Omental fat pad (tissue), 4 donors: ENCODE data around the gene TOGARAM1. TPM values are rescaled to one million over a fixed set of nuclear protein-coding genes. Genes with fewer than 3 reads are reported as not detected.

Source experiments
- ATAC-seq: fragments of 150-250 bp; one replicate; pipeline ENCODE4 v1.9.1; 2016; ENCODE audit warnings: mild to moderate bottlenecking, moderate library complexity; ENCODE audit not compliant: low FRiP score
- DNase-seq: peaks from one replicate; pipeline ENCODE4 v3.0.0-alpha.2; 2019; ENCODE audit warnings: low spot score
- CTCF ChIP-seq, 3 donors: fragments of 450-650 bp; IDR thresholded peaks; one replicate each; pipeline ENCODE4 v1.5.1; 2016 to 2017; ENCODE audit warnings: antibody characterized with exemption in 3 of 3, mild to moderate bottlenecking in 3 of 3, moderate library complexity in 2 of 3
- total RNA-seq, 4 donors: library from RNA; depleted of rRNA; stranded (reverse); fragments of >200 nt; gene quantifications; one replicate each; pipeline ENCODE4 v1.1.0, GENCODE V29; 2016

Gene TOGARAM1
- total RNA-seq, 4 donors from 2014 or later = 12.2 to 25.3 (median 19.3) TPM

- no peak for DNase-seq
- ATAC-seq = no peak
- no peak for TF ChIP-seq CTCF (IDR thresholded peaks at IDR 0.05)
Observed at GRCh38 chr14:45082420-45082819, 120.4 kb downstream of the TOGARAM1 start.

- TF ChIP-seq CTCF (IDR thresholded peaks at IDR 0.05) = no peak
- ATAC-seq = no peak
- no peak for DNase-seq
Observed at GRCh38 chr14:45083617-45083975, 121.6 kb downstream of the TOGARAM1 start.

GRCh38 chr14:45083976-45084722 lies 122.2 kb downstream of the TOGARAM1 start, which contains the start of gene PRPF39:
Gene PRPF39 (plus strand): TSS chr14:45084116. CDS start chr14:45095240, 11,124 bp downstream.
- peak; percentile 98 for ATAC-seq
- TF ChIP-seq CTCF (IDR thresholded peaks at IDR 0.05) = no peak
- peak; percentile 88 for DNase-seq

- no peak for TF ChIP-seq CTCF (IDR thresholded peaks at IDR 0.05)
- ATAC-seq (peak; percentile 66), DNase-seq (no peak)
Observed at GRCh38 chr14:45084946-45085346, 123.0 kb downstream of the TOGARAM1 start.

- no peak for DNase-seq
- peak; percentile 59 for ATAC-seq
- TF ChIP-seq CTCF (IDR thresholded peaks at IDR 0.05) = no peak
Observed at GRCh38 chr14:45089813-45090212, 127.8 kb downstream of the TOGARAM1 start.

DNA sequence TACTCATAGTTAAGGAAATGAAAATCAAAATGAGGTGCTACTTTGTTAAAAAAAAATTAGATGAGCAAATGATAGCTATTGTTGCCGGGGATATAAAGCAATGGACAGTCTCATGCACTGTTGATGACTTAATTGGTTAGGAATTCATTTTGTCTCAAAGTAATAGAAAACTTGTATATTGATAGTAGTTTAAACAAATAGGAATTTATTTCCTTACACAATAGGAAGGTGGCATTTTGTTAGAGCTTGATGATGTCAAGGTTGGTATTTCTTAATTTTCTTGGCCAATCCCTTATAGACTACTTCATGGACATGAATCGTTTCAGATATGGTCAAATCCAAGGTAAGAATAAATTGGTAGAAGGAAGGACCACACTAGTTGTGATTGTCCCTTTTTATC lies 129.7 kb downstream of the TOGARAM1 start:
- TF ChIP-seq CTCF (IDR thresholded peaks at IDR 0.05) = no peak
- ATAC-seq (no peak), DNase-seq (no peak)

GRCh38 chr14:45094275-45094674 lies 132.3 kb downstream of the TOGARAM1 start:
- DNase-seq = no peak
- ATAC-seq = no peak
- no peak for TF ChIP-seq CTCF (IDR thresholded peaks at IDR 0.05)
